B cell (primary cell): ENCODE measurements around the gene NDUFA13. TPM values are rescaled to one million over a fixed set of nuclear protein-coding genes. Genes with fewer than 3 reads are reported as not detected.

Experiments
- ATAC-seq: fragments of 200-7000 bp; cut with Tn5 transposase; one replicate; pipeline ENCODE4 v1.10.0; 2021; ENCODE audit warnings: low read depth, mild to moderate bottlenecking, moderate number of reproducible peaks, moderate library complexity
- CTCF ChIA-PET: fragments of 350-600 bp; sonication (Branson Sonifier 250); formaldehyde crosslinking; loops from one replicate; lab custom pipeline; 2021; ENCODE audit warnings: antibody characterized with exemption, inconsistent platforms; lab: Charles Lee
- POLR2A ChIA-PET: fragments of 350-600 bp; sonication (Branson Sonifier 250); formaldehyde crosslinking; loops from one replicate; lab custom pipeline; 2021; ENCODE audit warnings: antibody characterized with exemption; lab: Charles Lee
- DNase-seq: peaks from one replicate; pipeline ENCODE4 v3.0.0; 2013
- H2AFZ ChIP-seq: 2 replicates; pipeline ENCODE4 v1.6.1; 2012; ENCODE audit warnings: mild to moderate bottlenecking, low read depth, low read length; ENCODE audit not compliant: insufficient read depth, poor library complexity, severe bottlenecking
- H3K27ac ChIP-seq, 2 donors: 1 replicate in 1 of 2; 2 replicates in 1 of 2; pipeline ENCODE4 v1.5.1; 2012 to 2013; ENCODE audit warnings: low read length in 2 of 2, mild to moderate bottlenecking in 2 of 2, moderate library complexity in 1 of 2
- H3K27me3 ChIP-seq, 4 experiments: fragments of 200-600 bp in 1 of 4; sonication (generic) in 1 of 4; replicated peaks in 1 of 4; 1 replicate in 2 of 4; 2 replicates in 2 of 4; pipeline versions ENCODE4 v1.6.1 to v1.7.0; 2013 to 2016; ENCODE audit warnings: low read length in 3 of 4, mild to moderate bottlenecking in 2 of 4, mixed read lengths in 1 of 4, moderate library complexity in 1 of 4; ENCODE audit not compliant: insufficient read depth in 4 of 4, control insufficient read depth in 3 of 4; ENCODE audit errors: control extremely low read depth in 1 of 4
- H3K36me3 ChIP-seq, 2 experiments: replicated peaks in 1 of 2; 1 replicate in 1 of 2; 2 replicates in 1 of 2; pipeline versions ENCODE4 v1.6.1 to v1.7.1; 2013; ENCODE audit warnings: low read length in 1 of 2; ENCODE audit not compliant: insufficient read depth in 2 of 2, control insufficient read depth in 1 of 2; ENCODE audit errors: control extremely low read depth in 1 of 2, extremely low read depth in 1 of 2
- H3K4me1 ChIP-seq, 2 donors: fragments of 200-600 bp in 1 of 2; sonication (generic) in 1 of 2; 1 replicate in 1 of 2; 2 replicates in 1 of 2; pipeline versions ENCODE4 v1.5.1 to v1.6.1; 2013 to 2017; ENCODE audit warnings: low read length in 2 of 2; ENCODE audit not compliant: control insufficient read depth in 2 of 2, insufficient read depth in 2 of 2
- H3K4me2 ChIP-seq: replicated peaks from 2 replicates; pipeline ENCODE3; 2012; ENCODE audit warnings: mild to moderate bottlenecking, low read depth, low read length; ENCODE audit not compliant: poor library complexity, severe bottlenecking
- H3K4me3 ChIP-seq, 5 experiments: fragments of 200-600 bp in 1 of 5; sonication (generic) in 1 of 5; 1 replicate in 3 of 5; 2 replicates in 2 of 5; pipeline versions ENCODE4 v1.5.1 to v1.7.0; 2011 to 2016; ENCODE audit warnings: low read length in 4 of 5, mild to moderate bottlenecking in 4 of 5, low read depth in 2 of 5, control low read depth in 1 of 5, moderate library complexity in 1 of 5; ENCODE audit not compliant: insufficient read depth in 1 of 5; ENCODE audit errors: control extremely low read depth in 1 of 5, extremely low read depth in 1 of 5
- H3K79me2 ChIP-seq: fragments of 200-600 bp; sonication (generic); one replicate; pipeline ENCODE4 v1.6.0; 2016; ENCODE audit warnings: low read length; ENCODE audit not compliant: control insufficient read depth, insufficient read depth
- H3K9ac ChIP-seq: fragments of 200-600 bp; sonication (generic); 2 replicates; pipeline ENCODE4 v1.6.1; 2017; ENCODE audit warnings: mild to moderate bottlenecking, low read length, moderate library complexity
- H3K9me3 ChIP-seq, 3 donors: one replicate each; pipeline versions ENCODE4 v1.6.1 to v1.7.1; 2013; ENCODE audit warnings: low read length in 2 of 3; ENCODE audit not compliant: control insufficient read depth in 2 of 3, insufficient read depth in 1 of 3; ENCODE audit errors: control extremely low read depth in 1 of 3
- H4K20me1 ChIP-seq: 2 replicates; pipeline ENCODE4 v1.6.0; 2012; ENCODE audit warnings: mild to moderate bottlenecking, low read length; ENCODE audit not compliant: insufficient read depth, control insufficient read depth, poor library complexity, severe bottlenecking
- H3K27ac Mint-ChIP-seq: one replicate; pipeline ENCODE4 v1.8.0; 2021; ENCODE audit warnings: mixed read lengths
- H3K27me3 Mint-ChIP-seq: one replicate; pipeline ENCODE4 v1.8.0; 2021; ENCODE audit warnings: mixed read lengths
- H3K4me1 Mint-ChIP-seq: one replicate; pipeline ENCODE4 v1.8.0; 2021; ENCODE audit warnings: mixed read lengths
- H3K4me3 Mint-ChIP-seq: one replicate; pipeline ENCODE4 v1.8.0; 2021; ENCODE audit warnings: mixed read lengths
- H3K9me3 Mint-ChIP-seq: one replicate; pipeline ENCODE4 v1.8.0; 2022; ENCODE audit warnings: mixed read lengths; ENCODE audit not compliant: insufficient read depth
- CTCF ChIP-seq: fragments of 200-600 bp; IDR thresholded peaks from one replicate; pipeline ENCODE4 v1.8.0; 2022; ENCODE audit warnings: antibody characterized with exemption, mild to moderate bottlenecking
- EZH2 ChIP-seq: IDR thresholded peaks from 2 replicates; pipeline ENCODE4 v1.6.1; 2012; ENCODE audit warnings: borderline replicate concordance, low read depth, mild to moderate bottlenecking, moderate library complexity, low read length; ENCODE audit not compliant: insufficient read depth, poor library complexity, severe bottlenecking
- WGBS: methylation state at CpG from one replicate; pipeline ENCODE4 v1.1.5; 2013; ENCODE audit warnings: missing lambda C conversion rate; ENCODE audit not compliant: insufficient coverage; 5-methylcytosine and 5-hydroxymethylcytosine counted together
- intact Hi-C: fragments of 100-400 bp; cut with micrococcal nuclease; formaldehyde crosslinking; loops from one replicate; pipeline ENCODE4 v1.10.0; 2022
- polyA plus RNA-seq: library from polyadenylated mRNA; depleted of rRNA; stranded (reverse); fragments of >200 nt; gene quantifications from 2 replicates; pipeline ENCODE4 v1.2.3, GENCODE V29; 2012
- total RNA-seq, 2 donors: library from RNA; stranded (reverse); fragments of 120-200 nt in 1 of 2; gene quantifications; 1 replicate in 1 of 2; 2 replicates in 1 of 2; pipeline versions ENCODE4 v1.2.3 to v1.2.4, GENCODE V29; 2013 to 2022

The NDUFA13 gene
- total and polyA plus RNA-seq, 2 donors (not counting 1 experiment from before 2014, with no cell fraction given) = 188 to 195 TPM

GRCh38 chr19:19498255-19498991 lies 17.6 kb upstream of the NDUFA13 start:
- H3K36me3 ChIP-seq = peaks cover 0 to 81% of the 10 kb centered on the region in 2 experiments
- Mint-ChIP-seq H3K4me1 (no peaks in the 10 kb centered on the region), H3K9me3 (no peaks in the 10 kb centered on the region), H3K27ac (no peak overlapping the region), H3K27me3 (no peaks in the 10 kb centered on the region), H3K4me3 (no peak overlapping the region)
- H3K9ac ChIP-seq = no peak overlapping the region
- H3K4me1 ChIP-seq = no peaks in the 10 kb centered on the region
- ChIA-PET CTCF (no interaction called here), POLR2A (no interaction called here)
- no peak for ATAC-seq
- WGBS = 97% methylated on average over 33 of the region's 33 CpGs
- TF ChIP-seq CTCF = no peak
- TF ChIP-seq EZH2 = no peak
- intact Hi-C loops = no loop called here
- H2AFZ ChIP-seq = no peak overlapping the region
- no peak for DNase-seq
- H4K20me1 ChIP-seq = peaks cover 5% of the 10 kb centered on the region
- no peak overlapping the region for H3K27ac ChIP-seq
- H3K9me3 ChIP-seq = no peaks in the 10 kb centered on the region
- H3K27me3 ChIP-seq = no peaks in the 10 kb centered on the region
- no peak overlapping the region for H3K4me2 ChIP-seq
- peaks cover 54% of the 10 kb centered on the region for H3K79me2 ChIP-seq
- H3K4me3 ChIP-seq = no peak overlapping the region

- Mint-ChIP-seq H3K27me3 (no peaks in the 10 kb centered on the region), H3K9me3 (no peaks in the 10 kb centered on the region), H3K4me1 (no peaks in the 10 kb centered on the region), H3K27ac (no peak overlapping the region), H3K4me3 (no peak overlapping the region)
- Histone ChIP-seq H3K79me2 (peaks cover 46% of the 10 kb centered on the region), H3K4me1 (no peaks in the 10 kb centered on the region), H3K9me3 (no peaks in the 10 kb centered on the region), H2AFZ (no peak overlapping the region), H3K27me3 (no peaks in the 10 kb centered on the region), H3K4me2 (no peak overlapping the region), H3K27ac (no peak overlapping the region), H3K36me3 (peaks cover 0 to 83% of the 10 kb centered on the region in 2 experiments), H4K20me1 (peaks cover 5% of the 10 kb centered on the region), H3K9ac (no peak overlapping the region), H3K4me3 (no peak overlapping the region)
- POLR2A ChIA-PET = no interaction called here
- WGBS = 93% methylated on average over 18 of the region's 18 CpGs
- intact Hi-C loops = no loop called here
- DNase-seq (no peak), ATAC-seq (no peak)
- TF ChIP-seq EZH2 (no peak), CTCF (no peak)
- CTCF ChIA-PET = no interaction called here
These were observed 16.6 kb upstream of the NDUFA13 start for GRCh38 chr19:19499272-19499995.
